Suprapubic skin (tissue), 4 donors: ENCODE data around the gene NRXN3.

Experiments used
- CTCF ChIP-seq, 2 donors: fragments of 200-600 bp in 1 of 2; fragments of 450-650 bp in 1 of 2; sonication (generic) in 1 of 2; IDR thresholded peaks; one replicate each; pipeline ENCODE4 v1.5.1; 2016 to 2019; ENCODE audit warnings: antibody characterized with exemption in 2 of 2, mild to moderate bottlenecking in 1 of 2, moderate library complexity in 1 of 2
- POLR2A ChIP-seq, 2 donors: fragments of 450-650 bp; IDR thresholded peaks; one replicate each; pipeline ENCODE4 v1.6.1; 2017; ENCODE audit warnings: antibody characterized with exemption in 2 of 2, mild to moderate bottlenecking in 2 of 2, moderate library complexity in 2 of 2
- POLR2AphosphoS5 ChIP-seq, 3 donors: sonication (generic); formaldehyde crosslinking; IDR thresholded peaks; one replicate each; pipeline ENCODE4 v1.6.1; 2017; ENCODE audit warnings: antibody characterized with exemption in 3 of 3

- TF ChIP-seq CTCF (IDR thresholded peaks at IDR 0.05): no peak
- no peak for TF ChIP-seq POLR2A (IDR thresholded peaks at IDR 0.05)
- no peak for TF ChIP-seq POLR2AphosphoS5 (IDR thresholded peaks at IDR 0.05)
Observed at GRCh38 chr14:79758985-79759384, 1588.8 kb downstream of the NRXN3 start.
